GM19238 (cell line): Measurements from ENCODE around the gene ESYT2.
A peak's percentile ranks its signal among the peaks of the same experiment; 100 is the strongest.
"Not testable (repeated sequence)": the region's sequence is repeated elsewhere in the genome, so short reads cannot be mapped to it uniquely, and the experiment has no call there.

Source experiments
- DNase-seq: peaks from one replicate; pipeline ENCODE4 v3.0.0; 2011; ENCODE audit warnings: low spot score; ENCODE audit not compliant: insufficient read length

ESYT2 gene

DNA sequence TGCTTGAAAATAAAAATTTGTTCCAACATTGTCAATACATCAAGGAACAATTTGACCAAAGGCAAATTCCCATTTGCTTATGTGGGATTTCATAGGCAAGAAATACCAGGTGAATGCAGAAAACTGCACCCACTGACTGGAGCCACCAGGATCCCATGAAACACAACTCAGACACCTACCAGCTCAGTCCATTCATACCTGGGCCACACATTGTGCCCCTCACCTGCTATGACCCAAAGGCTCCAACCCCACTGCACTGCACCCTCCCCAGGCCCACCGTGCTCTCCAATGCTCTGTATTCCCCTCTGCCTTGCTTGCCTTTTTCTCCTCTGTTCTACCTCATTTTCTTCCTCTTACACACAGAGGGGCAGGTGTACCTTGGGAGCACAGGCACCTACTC, 130.0 kb downstream of the ESYT2 start:
- no peak for DNase-seq

DNA sequence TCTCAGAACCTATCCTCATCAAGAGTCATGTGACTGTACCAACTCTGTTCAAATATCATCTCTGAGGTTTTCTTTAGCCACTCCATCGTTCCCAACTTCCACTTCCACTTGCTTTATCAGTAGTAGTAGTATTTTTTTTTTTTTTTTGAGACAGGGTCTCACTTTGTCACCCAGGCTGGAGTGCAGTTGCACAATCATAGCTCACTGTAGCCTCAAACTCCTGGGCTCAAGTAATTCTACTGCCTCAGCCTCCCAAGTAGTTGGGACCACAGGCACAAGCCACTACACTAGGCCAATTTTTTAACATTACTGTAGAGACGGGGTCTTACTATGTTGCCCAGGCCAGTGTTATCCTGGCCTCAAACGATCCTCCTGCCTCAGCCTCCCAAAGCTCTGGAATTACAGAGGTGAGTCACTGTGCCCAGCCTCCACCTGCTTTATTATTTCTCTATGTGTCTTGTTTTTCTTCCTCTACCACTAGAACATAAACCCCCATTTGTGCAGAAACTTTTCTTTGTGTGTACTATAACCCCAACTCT, 130.6 kb downstream of the ESYT2 start:
- no peak for DNase-seq

GRCh38 chr7:158697597-158697996, 131.7 kb downstream of the ESYT2 start:
- DNase-seq: not testable (repeated sequence)

- peak; percentile 17 for DNase-seq
These were observed 133.4 kb downstream of the ESYT2 start for GRCh38 chr7:158695726-158696452.

DNA sequence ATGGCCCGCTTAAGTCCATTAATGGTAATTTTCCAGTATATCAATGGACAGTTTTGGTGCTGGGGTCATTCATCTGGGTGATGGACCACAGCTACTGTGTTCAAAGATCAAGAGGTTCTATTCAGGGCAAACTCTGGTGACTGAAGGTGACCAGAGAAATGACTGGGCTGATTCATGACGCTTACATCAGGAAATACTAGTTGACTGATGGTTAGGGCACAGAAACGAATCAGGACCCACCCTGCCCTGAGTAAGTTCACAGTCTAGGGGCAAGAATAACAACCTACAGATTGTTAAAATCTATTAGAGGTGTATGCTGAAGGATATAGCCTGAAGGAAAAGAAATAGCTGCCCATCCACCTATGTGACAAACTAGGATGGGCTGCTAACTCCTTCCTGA, 134.3 kb downstream of the ESYT2 start:
- no peak for DNase-seq

GRCh38 chr7:158694650-158695049, 134.7 kb downstream of the ESYT2 start:
- no peak for DNase-seq

DNA sequence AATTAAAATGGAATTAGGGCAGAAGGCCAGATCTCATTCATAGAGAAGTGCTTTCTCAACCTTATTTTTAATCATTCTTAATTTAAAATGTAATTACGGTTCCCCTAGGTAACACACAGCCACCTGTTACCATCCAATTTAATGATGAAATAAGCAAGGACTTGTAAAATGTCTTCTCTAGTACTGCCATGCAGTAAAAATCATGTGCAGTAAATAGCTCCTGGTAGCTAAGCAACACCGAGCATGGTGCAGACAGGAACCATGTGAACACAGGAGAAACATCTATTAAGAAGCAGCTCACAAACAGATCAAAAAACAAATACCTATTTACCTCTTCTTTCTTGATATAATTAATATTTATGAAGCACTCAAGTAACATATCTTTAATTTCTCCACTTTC, 139.8 kb downstream of the ESYT2 start:
- DNase-seq: no peak

DNA sequence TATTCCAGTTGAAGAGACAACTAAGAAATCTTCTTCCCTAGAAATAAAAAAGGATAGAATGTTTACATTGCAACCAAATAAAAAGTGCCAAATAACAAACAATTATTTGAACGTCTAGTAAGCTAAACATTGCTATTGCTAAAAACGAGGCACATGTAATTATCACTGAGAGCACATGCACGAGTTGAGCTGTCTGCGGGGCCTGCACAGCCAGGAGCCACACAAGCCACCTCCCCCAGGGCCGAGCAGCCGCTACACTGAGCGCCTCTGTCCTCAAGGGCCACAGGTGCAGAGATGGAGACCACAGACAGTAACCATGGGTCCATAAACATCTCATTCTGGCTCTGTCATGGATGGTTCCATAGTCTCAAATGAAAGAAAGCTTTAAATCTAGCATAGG, 141.9 kb downstream of the ESYT2 start:
- no peak for DNase-seq

DNA sequence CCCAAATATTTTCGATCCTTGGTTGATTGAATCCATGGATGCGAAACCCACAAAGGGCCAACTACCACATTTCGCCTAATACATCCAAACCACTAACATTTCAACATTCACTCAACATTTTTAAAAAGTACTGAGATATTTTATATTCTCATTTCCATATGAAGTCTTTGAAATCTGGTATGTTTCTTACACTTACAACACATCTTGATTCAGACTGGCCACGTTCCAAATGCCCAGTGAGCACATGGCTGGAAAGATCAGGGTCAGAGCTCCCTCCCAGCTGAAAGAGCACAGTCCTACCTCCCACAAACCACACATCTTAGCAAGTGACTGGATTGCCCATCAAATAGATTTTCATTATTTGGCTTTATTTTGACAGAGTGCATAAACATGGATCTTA, 143.6 kb downstream of the ESYT2 start:
- DNase-seq: no peak

DNA sequence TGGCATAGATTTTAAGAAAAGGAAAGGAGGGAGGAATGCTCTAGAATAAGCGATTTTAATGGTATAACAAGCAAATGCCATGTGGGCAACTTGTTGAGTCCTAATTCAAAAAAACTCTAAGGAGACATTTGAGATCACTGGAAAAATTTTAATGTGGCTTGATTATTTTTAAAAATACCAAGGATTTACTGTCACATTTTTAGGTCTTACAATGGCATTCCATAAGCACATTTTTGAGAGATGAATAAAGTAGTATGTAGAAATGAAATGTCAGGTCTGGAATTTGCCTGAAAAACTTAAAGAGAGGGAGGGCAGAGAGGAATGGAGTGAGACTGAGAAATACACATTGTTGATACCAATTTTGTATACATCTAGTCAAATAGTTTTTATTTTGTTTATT, 145.0 kb downstream of the ESYT2 start:
- no peak for DNase-seq

DNA sequence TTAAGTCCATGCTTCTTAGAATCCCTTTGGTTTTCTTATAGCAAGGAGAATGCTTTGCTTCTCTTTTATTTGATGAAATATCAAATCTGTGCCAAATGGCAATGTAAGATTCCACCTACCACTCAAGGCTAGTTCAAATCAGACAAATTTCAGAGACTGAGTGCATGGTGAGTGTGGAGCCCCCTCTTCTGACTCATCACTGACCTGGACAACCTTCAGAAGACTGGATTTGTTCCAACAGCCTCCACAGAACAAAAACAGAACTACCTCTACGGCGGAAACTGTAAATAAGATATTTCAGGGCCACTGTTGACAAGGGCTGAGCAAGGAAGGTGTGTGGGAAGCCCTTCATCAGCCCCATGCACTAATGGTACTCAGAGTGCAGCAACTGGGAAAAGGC, 145.8 kb downstream of the ESYT2 start:
- no peak for DNase-seq

GRCh38 chr7:158682456-158682855, 146.9 kb downstream of the ESYT2 start:
- DNase-seq: no peak
